Panc1 (cell line): ENCODE measurements around the gene OOEP. TPM values are rescaled to one million over a fixed set of nuclear protein-coding genes. Genes with fewer than 3 reads are reported as not detected.

Experiments used
- ATAC-seq: fragments of 200-7000 bp; cut with Tn5 transposase; 2 replicates; pipeline ENCODE4 v1.9.1; 2020; ENCODE audit warnings: mild to moderate bottlenecking, moderate library complexity
- BruUV-seq: library from RNA; stranded (reverse); fragments of 400-500 nt; replicated peaks from 2 replicates; lab custom pipeline; 2021; lab: Mats Ljungman, UMichigan
- CTCF ChIA-PET: fragments of 300-600 bp; sonication (Branson Sonifier 250); formaldehyde crosslinking; loops from one replicate; lab custom pipeline; 2022; ENCODE audit warnings: antibody characterized with exemption; lab: Charles Lee
- POLR2A ChIA-PET: fragments of 300-600 bp; sonication (Branson Sonifier 250); formaldehyde crosslinking; loops from one replicate; lab custom pipeline; 2022; ENCODE audit warnings: antibody characterized with exemption; lab: Charles Lee
- DNase-seq: peaks from one replicate; pipeline ENCODE4 v3.0.0-alpha.2; 2010; ENCODE audit warnings: low read depth, low spot score
- H3K27ac ChIP-seq: 2 replicates; pipeline ENCODE4 v1.5.1; 2011; ENCODE audit warnings: mild to moderate bottlenecking, low read length, inconsistent platforms
- H3K27me3 ChIP-seq: fragments of 200-500 bp; sonication (Bioruptor generic); 2 replicates; pipeline ENCODE4 v1.6.0; 2014; ENCODE audit warnings: low read length, inconsistent platforms; ENCODE audit not compliant: control insufficient read depth, insufficient read depth
- H3K36me3 ChIP-seq: fragments of 200-500 bp; sonication (Bioruptor generic); 2 replicates; pipeline ENCODE4 v1.5.1; 2014; ENCODE audit warnings: inconsistent platforms, mild to moderate bottlenecking, low read length, moderate library complexity; ENCODE audit not compliant: control insufficient read depth, insufficient read depth
- H3K4me1 ChIP-seq: 2 replicates; pipeline ENCODE4 v1.5.1; 2011; ENCODE audit warnings: inconsistent platforms, mild to moderate bottlenecking, low read length, moderate library complexity; ENCODE audit not compliant: control insufficient read depth, insufficient read depth
- H3K4me3 ChIP-seq, 2 experiments: 2 replicates each; pipeline ENCODE4 v1.5.1; 2011 to 2012; ENCODE audit warnings: low read depth in 2 of 2, low read length in 2 of 2, mild to moderate bottlenecking in 2 of 2, inconsistent platforms in 1 of 2, moderate library complexity in 1 of 2
- H3K9me3 ChIP-seq: fragments of 200-500 bp; sonication (Bioruptor generic); 2 replicates; pipeline ENCODE4 v1.5.1; 2014; ENCODE audit warnings: low read depth, mild to moderate bottlenecking, inconsistent platforms, low read length, moderate library complexity; ENCODE audit not compliant: control insufficient read depth, insufficient read depth
- POLR2AphosphoS5 ChIP-seq: IDR thresholded peaks from 2 replicates; pipeline ENCODE4 v1.6.1; 2012; ENCODE audit warnings: mild to moderate bottlenecking, low read depth, low read length, moderate library complexity
- REST ChIP-seq, 2 experiments: IDR thresholded peaks; 2 replicates each; pipeline ENCODE4 v1.6.1; 2011 to 2012; ENCODE audit warnings: low read depth in 2 of 2, control low read depth in 1 of 2, low read length in 1 of 2, mild to moderate bottlenecking in 1 of 2, moderate library complexity in 1 of 2; ENCODE audit not compliant: insufficient read depth in 1 of 2
- SIN3A ChIP-seq: IDR thresholded peaks from 2 replicates; pipeline ENCODE4 v1.6.1; 2012; ENCODE audit warnings: low read depth, mild to moderate bottlenecking, low read length, moderate library complexity, borderline replicate concordance; ENCODE audit not compliant: insufficient read depth
- TCF7L2 ChIP-seq: IDR thresholded peaks from 2 replicates; pipeline ENCODE4 v1.6.1; 2011; ENCODE audit warnings: mild to moderate bottlenecking, low read depth, low read length, inconsistent platforms
- in situ Hi-C: cut with HindIII; loops from 2 replicates; pipeline ENCODE4 v1.10.0; 2016; ENCODE audit warnings: low sequenced_read_pairs, low pct_unique_long_range_greater_than_20kb
- intact Hi-C: fragments of 100-400 bp; cut with micrococcal nuclease; formaldehyde crosslinking; loops from one replicate; pipeline ENCODE4 v1.10.0; 2022; ENCODE audit not compliant: unreplicated experiment
- total RNA-seq: library from RNA; stranded (reverse); gene quantifications from one replicate; pipeline ENCODE4 v1.2.1, GENCODE V29; 2021; ENCODE audit not compliant: unreplicated experiment
- TF ChIP-seq, protein P1 (sequence below): fragments of 450-650 bp; IDR thresholded peaks from 2 replicates; pipeline ENCODE4 v1.5.1; 2017; ENCODE audit warnings: mild to moderate bottlenecking

The OOEP gene
- total RNA-seq, 1 experiment from 2014 or later = 10.6 TPM

GRCh38 chr6:73369157-73369556, 540 bp downstream of the OOEP start:
- Histone ChIP-seq H3K9me3 (no peaks in the 10 kb centered on the region), H3K27me3 (no peaks in the 10 kb centered on the region), H3K4me3 (no peak overlapping the region), H3K4me1 (no peaks in the 10 kb centered on the region), H3K36me3 (no peaks in the 10 kb centered on the region), H3K27ac (no peak overlapping the region)
- TF ChIP-seq, protein P1, sequence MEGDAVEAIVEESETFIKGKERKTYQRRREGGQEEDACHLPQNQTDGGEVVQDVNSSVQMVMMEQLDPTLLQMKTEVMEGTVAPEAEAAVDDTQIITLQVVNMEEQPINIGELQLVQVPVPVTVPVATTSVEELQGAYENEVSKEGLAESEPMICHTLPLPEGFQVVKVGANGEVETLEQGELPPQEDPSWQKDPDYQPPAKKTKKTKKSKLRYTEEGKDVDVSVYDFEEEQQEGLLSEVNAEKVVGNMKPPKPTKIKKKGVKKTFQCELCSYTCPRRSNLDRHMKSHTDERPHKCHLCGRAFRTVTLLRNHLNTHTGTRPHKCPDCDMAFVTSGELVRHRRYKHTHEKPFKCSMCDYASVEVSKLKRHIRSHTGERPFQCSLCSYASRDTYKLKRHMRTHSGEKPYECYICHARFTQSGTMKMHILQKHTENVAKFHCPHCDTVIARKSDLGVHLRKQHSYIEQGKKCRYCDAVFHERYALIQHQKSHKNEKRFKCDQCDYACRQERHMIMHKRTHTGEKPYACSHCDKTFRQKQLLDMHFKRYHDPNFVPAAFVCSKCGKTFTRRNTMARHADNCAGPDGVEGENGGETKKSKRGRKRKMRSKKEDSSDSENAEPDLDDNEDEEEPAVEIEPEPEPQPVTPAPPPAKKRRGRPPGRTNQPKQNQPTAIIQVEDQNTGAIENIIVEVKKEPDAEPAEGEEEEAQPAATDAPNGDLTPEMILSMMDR = no peak
- TF ChIP-seq TCF7L2 (no peak), REST (IDR thresholded peaks at IDR 0.05; ENCODE audit: insufficient read depth in 1 of 2, low read depth in 2 of 2, low read length in 1 of 2) (no peak), SIN3A (no peak), POLR2AphosphoS5 (no peak)
- DNase-seq (no peak), ATAC-seq (no peak)
- no TSS peak for BruUV-seq
- in situ Hi-C loops (no loop called here), intact Hi-C loops (no loop called here)
- ChIA-PET CTCF (no interaction called here), POLR2A (no interaction called here)

DNA sequence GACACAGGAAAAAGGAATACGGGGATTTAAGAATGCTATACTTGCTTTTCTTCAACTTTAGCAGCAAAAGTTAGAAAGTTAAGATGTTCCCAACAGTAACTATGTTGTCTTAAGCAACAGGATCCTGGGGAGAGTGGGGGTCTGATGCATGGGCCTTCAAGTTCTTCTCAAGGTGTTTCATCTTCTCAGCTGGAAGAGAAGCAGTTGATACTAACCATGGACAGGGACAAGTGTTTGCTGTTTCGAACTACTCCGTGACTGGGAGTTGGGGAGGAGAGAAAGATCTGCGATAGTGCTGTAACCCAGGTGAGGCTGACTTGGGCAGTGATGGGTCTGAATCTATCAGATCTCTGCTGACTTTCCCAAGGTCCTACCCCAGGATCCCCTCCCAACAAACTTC, 1.0 kb downstream of the OOEP start:
- TF ChIP-seq SIN3A (no peak), TCF7L2 (no peak), POLR2AphosphoS5 (no peak), REST (IDR thresholded peaks at IDR 0.05; ENCODE audit: insufficient read depth in 1 of 2, low read depth in 2 of 2, low read length in 1 of 2) (no peak)
- TF ChIP-seq, protein P1 = no peak
- no peak for DNase-seq
- H3K36me3 ChIP-seq = no peaks in the 10 kb centered on the region
- POLR2A ChIA-PET = no interaction called here
- no peaks in the 10 kb centered on the region for H3K9me3 ChIP-seq
- H3K27me3 ChIP-seq = no peaks in the 10 kb centered on the region
- intact Hi-C loops (no loop called here), in situ Hi-C loops (no loop called here)
- ATAC-seq = no peak
- H3K4me3 ChIP-seq = no peak overlapping the region
- H3K27ac ChIP-seq = no peak overlapping the region
- no TSS peak for BruUV-seq
- H3K4me1 ChIP-seq = no peaks in the 10 kb centered on the region
- CTCF ChIA-PET = no interaction called here
